ENCODE data around the gene SYF2.

Gene SYF2

DNA sequence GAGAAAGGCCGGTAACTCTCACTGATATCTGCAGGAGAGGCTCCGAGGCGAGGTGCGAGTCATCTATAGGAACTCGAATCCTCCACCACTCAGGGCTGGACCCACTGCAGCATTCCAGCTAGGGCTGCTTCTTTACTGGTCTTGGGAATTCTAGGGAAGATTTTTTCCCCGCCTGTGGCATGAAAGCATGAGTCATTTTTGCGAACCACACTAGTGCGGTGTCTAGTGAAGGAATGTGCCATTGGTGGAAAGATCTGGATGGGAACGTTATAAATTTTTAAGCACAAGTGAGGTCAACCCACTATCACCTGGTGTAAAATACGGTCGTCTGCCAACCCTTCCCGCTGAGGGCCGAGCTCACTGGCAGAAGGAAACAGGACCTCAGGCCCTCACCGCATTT is 49.7 kb downstream of the SYF2 start:
- no peaks in the 10 kb centered on the region for H3K4me1 ChIP-seq (ENCODE audit: control insufficient read depth in 1 of 2, insufficient read depth in 1 of 2, low read depth in 1 of 2, low read length in 1 of 2)
- H3K9me3 ChIP-seq = no peaks in the 10 kb centered on the region
- TF ChIP-seq CTCF (IDR thresholded peaks at IDR 0.05) = no peak
- no peaks in the 10 kb centered on the region for H3K36me3 ChIP-seq
- no peak overlapping the region for H3K27ac ChIP-seq
- H3K4me3 ChIP-seq (ENCODE audit: low read depth in 1 of 2, low read length in 1 of 2) = no peak overlapping the region
- H3K27me3 ChIP-seq = no peaks in the 10 kb centered on the region

GRCh38 chr1:25180996-25181395 is 51.3 kb downstream of the SYF2 start:
- no peak for TF ChIP-seq CTCF (IDR thresholded peaks at IDR 0.05)
- Histone ChIP-seq H3K27ac (no peak overlapping the region), H3K4me1 (ENCODE audit: control insufficient read depth in 1 of 2, insufficient read depth in 1 of 2, low read depth in 1 of 2, low read length in 1 of 2) (no peaks in the 10 kb centered on the region), H3K9me3 (no peaks in the 10 kb centered on the region), H3K27me3 (no peaks in the 10 kb centered on the region), H3K36me3 (no peaks in the 10 kb centered on the region), H3K4me3 (ENCODE audit: low read depth in 1 of 2, low read length in 1 of 2) (no peak overlapping the region)

GRCh38 chr1:25178917-25179561 is 53.3 kb downstream of the SYF2 start:
- Histone ChIP-seq H3K27ac (no peak overlapping the region), H3K4me1 (ENCODE audit: control insufficient read depth in 1 of 2, insufficient read depth in 1 of 2, low read depth in 1 of 2, low read length in 1 of 2) (no peaks in the 10 kb centered on the region), H3K4me3 (ENCODE audit: low read depth in 1 of 2, low read length in 1 of 2) (no peak overlapping the region), H3K27me3 (no peaks in the 10 kb centered on the region), H3K36me3 (no peaks in the 10 kb centered on the region), H3K9me3 (no peaks in the 10 kb centered on the region)
- TF ChIP-seq CTCF (IDR thresholded peaks at IDR 0.05) = no peak

DNA sequence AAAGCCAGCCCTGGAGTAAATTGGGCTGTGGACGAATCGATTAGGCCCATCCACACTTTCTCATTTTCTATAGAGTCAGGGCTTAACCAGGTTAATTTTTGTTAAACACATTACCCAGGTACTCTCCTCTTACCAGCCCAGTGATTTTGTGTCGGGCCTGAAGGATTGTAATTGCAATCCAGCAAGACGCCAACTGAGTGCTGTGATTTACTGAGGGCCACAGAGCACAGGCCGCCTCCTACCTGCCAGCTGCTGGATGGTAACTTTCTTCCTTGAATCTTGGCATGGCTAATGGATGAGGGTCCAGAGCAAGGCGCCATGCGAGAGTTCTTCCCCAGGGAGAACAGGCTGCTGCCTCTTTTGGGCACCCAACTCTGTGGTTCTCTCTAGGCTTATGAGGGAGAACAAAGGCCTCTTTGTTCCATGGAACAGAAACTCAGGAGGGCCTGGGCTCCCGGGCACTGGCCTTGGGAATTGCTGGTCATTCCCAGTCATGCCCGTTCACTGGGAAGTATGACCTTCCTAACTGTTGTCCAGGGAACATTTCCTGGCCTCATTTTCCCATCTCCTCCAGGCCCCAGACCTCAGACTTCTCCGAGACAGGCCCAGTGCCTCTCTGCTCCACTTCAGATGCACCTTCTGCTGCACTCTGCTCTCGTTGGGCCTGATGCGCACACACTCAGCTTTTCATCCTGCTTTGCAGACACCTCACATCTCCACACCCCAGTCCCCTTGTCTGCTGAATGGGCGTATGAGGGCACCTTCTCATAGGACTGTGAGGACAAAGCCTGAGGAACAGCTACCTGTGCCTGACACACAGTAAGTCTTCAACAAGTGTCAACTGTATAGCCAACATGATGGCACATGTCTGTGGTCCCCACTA is 57.3 kb downstream of the SYF2 start:
- TF ChIP-seq CTCF (IDR thresholded peaks at IDR 0.05) = no peak
- Histone ChIP-seq H3K4me3 (ENCODE audit: low read depth in 1 of 2, low read length in 1 of 2) (no peak overlapping the region), H3K9me3 (no peaks in the 10 kb centered on the region), H3K27ac (no peak overlapping the region), H3K4me1 (ENCODE audit: control insufficient read depth in 1 of 2, insufficient read depth in 1 of 2, low read depth in 1 of 2, low read length in 1 of 2) (no peaks in the 10 kb centered on the region), H3K27me3 (no peaks in the 10 kb centered on the region), H3K36me3 (no peaks in the 10 kb centered on the region)

GRCh38 chr1:25174363-25174729 is 58.0 kb downstream of the SYF2 start:
- Histone ChIP-seq H3K4me1 (ENCODE audit: control insufficient read depth in 1 of 2, insufficient read depth in 1 of 2, low read depth in 1 of 2, low read length in 1 of 2) (no peaks in the 10 kb centered on the region), H3K4me3 (ENCODE audit: low read depth in 1 of 2, low read length in 1 of 2) (no peak overlapping the region), H3K27me3 (no peaks in the 10 kb centered on the region), H3K9me3 (no peaks in the 10 kb centered on the region), H3K27ac (no peak overlapping the region), H3K36me3 (no peaks in the 10 kb centered on the region)
- no peak for TF ChIP-seq CTCF (IDR thresholded peaks at IDR 0.05)

Data from neutrophil (primary cell).